Measurements from ENCODE around the gene FAM120C. TPM values are rescaled to one million over a fixed set of nuclear protein-coding genes. Genes with fewer than 3 reads are reported as not detected.

Gene FAM120C
- total and polyA plus RNA-seq, 10 of the 15 experiments (the other 5 are each of a cell fraction or from before 2014, with no cell fraction given) = 1.3 to 9.8 (median 4.9) TPM

DNA sequence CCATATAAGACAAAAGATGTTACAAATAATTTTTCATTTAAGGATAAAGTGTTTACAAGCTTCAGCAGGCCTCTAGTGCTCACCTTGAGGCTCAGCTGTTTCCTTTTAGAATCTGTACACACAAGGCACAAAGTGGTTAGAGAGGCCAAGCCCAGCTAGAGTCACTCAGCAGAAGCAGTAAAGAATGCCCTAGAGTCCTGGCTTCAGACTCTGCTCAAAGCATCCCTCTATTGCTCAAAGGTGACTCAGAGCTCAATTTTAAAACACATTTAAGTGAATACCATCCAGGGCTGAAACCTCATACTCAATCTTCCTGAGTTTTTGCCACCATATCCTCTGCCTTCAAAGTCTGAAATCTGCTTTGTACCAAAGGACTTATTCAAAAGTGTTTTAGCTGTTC, 116.2 kb downstream of the FAM120C start:
- no peak overlapping the region for H3K4me2 ChIP-seq (ENCODE audit: control insufficient read depth, insufficient read depth)
- H3K4me3 ChIP-seq = no peak overlapping the region
- CTCF ChIA-PET = no interaction called here
- no peaks in the 10 kb centered on the region for H3K79me2 ChIP-seq (ENCODE audit: control insufficient read depth, insufficient read depth, low read length)
- H4K20me1 ChIP-seq (ENCODE audit: control insufficient read depth, insufficient read depth) = no peaks in the 10 kb centered on the region
- ATAC-seq = no peak
- H3K36me3 ChIP-seq (ENCODE audit: control insufficient read depth in 2 of 2, insufficient read depth in 2 of 2, low read length in 1 of 2) = no peaks in the 10 kb centered on the region
- POLR2A ChIA-PET = no interaction called here
- FAIRE-seq = no peak
- in situ Hi-C loops (cut with MboI) (no loop called here), intact Hi-C loops (cut with micrococcal nuclease; ENCODE audit: unreplicated experiment) (no loop called here)
- no peak overlapping the region for H3K9ac ChIP-seq (ENCODE audit: control insufficient read depth, insufficient read depth, low read length)
- SMC1A ChIA-PET (ENCODE audit: uncharacterized antibody, unreplicated experiment) = interaction anchor here (0.6 to 1.1 kb wide), 2 partner anchors 10 to 339 kb away, joined by 3 read pairs; no protein-coding TSS in a partner anchor
- no peaks in the 10 kb centered on the region for H3K9me3 ChIP-seq (replicated peaks; ENCODE audit: control insufficient read depth, insufficient read depth, low read length)
- no peak overlapping the region for H2AFZ ChIP-seq (ENCODE audit: control insufficient read depth, low read depth, low read length)
- no TSS peak for BruUV-seq (replicated peaks)
- RAD21 ChIA-PET (ENCODE audit: unreplicated experiment) = no interaction called here
- H3K27me3 ChIP-seq (replicated peaks in 1 of 2; ENCODE audit: control insufficient read depth in 2 of 2, insufficient read depth in 2 of 2, low read length in 1 of 2) = no peaks in the 10 kb centered on the region
- DNase-seq (ENCODE audit: low read depth, low spot score) = no peak
- H3K27ac ChIP-seq (ENCODE audit: control insufficient read depth, insufficient read depth) = no peak overlapping the region
- no peak for TF ChIP-seq BHLHE40 (IDR thresholded peaks at IDR 0.05; ENCODE audit: borderline replicate concordance in 1 of 2, low read depth in 2 of 2, low read length in 1 of 2)
- TF ChIP-seq, protein P1, sequence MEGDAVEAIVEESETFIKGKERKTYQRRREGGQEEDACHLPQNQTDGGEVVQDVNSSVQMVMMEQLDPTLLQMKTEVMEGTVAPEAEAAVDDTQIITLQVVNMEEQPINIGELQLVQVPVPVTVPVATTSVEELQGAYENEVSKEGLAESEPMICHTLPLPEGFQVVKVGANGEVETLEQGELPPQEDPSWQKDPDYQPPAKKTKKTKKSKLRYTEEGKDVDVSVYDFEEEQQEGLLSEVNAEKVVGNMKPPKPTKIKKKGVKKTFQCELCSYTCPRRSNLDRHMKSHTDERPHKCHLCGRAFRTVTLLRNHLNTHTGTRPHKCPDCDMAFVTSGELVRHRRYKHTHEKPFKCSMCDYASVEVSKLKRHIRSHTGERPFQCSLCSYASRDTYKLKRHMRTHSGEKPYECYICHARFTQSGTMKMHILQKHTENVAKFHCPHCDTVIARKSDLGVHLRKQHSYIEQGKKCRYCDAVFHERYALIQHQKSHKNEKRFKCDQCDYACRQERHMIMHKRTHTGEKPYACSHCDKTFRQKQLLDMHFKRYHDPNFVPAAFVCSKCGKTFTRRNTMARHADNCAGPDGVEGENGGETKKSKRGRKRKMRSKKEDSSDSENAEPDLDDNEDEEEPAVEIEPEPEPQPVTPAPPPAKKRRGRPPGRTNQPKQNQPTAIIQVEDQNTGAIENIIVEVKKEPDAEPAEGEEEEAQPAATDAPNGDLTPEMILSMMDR (IDR thresholded peaks at IDR 0.05 in 2 of 3, conservative IDR thresholded peaks at IDR 0.05 in 1 of 3; ENCODE audit: control insufficient read depth in 2 of 3, extremely low read depth in 1 of 3, insufficient read depth in 1 of 3, low read depth in 3 of 3, low read length in 3 of 3) = no peak
- TF ChIP-seq HDAC6 (IDR thresholded peaks at IDR 0.05; ENCODE audit: unreplicated experiment) = no peak
- TF ChIP-seq, protein P2, sequence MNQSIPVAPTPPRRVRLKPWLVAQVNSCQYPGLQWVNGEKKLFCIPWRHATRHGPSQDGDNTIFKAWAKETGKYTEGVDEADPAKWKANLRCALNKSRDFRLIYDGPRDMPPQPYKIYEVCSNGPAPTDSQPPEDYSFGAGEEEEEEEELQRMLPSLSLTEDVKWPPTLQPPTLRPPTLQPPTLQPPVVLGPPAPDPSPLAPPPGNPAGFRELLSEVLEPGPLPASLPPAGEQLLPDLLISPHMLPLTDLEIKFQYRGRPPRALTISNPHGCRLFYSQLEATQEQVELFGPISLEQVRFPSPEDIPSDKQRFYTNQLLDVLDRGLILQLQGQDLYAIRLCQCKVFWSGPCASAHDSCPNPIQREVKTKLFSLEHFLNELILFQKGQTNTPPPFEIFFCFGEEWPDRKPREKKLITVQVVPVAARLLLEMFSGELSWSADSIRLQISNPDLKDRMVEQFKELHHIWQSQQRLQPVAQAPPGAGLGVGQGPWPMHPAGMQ (IDR thresholded peaks at IDR 0.05; ENCODE audit: borderline replicate concordance) = no peak
- TF ChIP-seq ZNF207 (IDR thresholded peaks at IDR 0.05; ENCODE audit: borderline replicate concordance) = no peak
- TF ChIP-seq IKZF2 (IDR thresholded peaks at IDR 0.05) = no peak
- TF ChIP-seq, protein P3, sequence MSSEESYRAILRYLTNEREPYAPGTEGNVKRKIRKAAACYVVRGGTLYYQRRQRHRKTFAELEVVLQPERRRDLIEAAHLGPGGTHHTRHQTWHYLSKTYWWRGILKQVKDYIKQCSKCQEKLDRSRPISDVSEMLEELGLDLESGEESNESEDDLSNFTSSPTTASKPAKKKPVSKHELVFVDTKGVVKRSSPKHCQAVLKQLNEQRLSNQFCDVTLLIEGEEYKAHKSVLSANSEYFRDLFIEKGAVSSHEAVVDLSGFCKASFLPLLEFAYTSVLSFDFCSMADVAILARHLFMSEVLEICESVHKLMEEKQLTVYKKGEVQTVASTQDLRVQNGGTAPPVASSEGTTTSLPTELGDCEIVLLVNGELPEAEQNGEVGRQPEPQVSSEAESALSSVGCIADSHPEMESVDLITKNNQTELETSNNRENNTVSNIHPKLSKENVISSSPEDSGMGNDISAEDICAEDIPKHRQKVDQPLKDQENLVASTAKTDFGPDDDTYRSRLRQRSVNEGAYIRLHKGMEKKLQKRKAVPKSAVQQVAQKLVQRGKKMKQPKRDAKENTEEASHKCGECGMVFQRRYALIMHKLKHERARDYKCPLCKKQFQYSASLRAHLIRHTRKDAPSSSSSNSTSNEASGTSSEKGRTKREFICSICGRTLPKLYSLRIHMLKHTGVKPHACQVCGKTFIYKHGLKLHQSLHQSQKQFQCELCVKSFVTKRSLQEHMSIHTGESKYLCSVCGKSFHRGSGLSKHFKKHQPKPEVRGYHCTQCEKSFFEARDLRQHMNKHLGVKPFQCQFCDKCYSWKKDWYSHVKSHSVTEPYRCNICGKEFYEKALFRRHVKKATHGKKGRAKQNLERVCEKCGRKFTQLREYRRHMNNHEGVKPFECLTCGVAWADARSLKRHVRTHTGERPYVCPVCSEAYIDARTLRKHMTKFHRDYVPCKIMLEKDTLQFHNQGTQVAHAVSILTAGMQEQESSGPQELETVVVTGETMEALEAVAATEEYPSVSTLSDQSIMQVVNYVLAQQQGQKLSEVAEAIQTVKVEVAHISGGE (CRISPR knock-in tag; IDR thresholded peaks at IDR 0.05) = no peak
- no peak for TF ChIP-seq EED (IDR thresholded peaks at IDR 0.05; ENCODE audit: low read depth)
- no peaks in the 10 kb centered on the region for H3K4me1 ChIP-seq (ENCODE audit: control insufficient read depth, insufficient read depth, low read length)

Measured in GM12878 (cell line).